ENCODE results near the gene GRIA4.

- no peak for TF ChIP-seq POLR2A (IDR thresholded peaks at IDR 0.05)
- no peak for TF ChIP-seq CTCF (IDR thresholded peaks at IDR 0.05)
- no peak for TF ChIP-seq POLR2AphosphoS5 (IDR thresholded peaks at IDR 0.05)
These were observed 129.3 kb downstream of the GRIA4 start for GRCh38 chr11:105738986-105739795.

All from sigmoid colon (tissue), 4 donors.